T-helper 2 cell treated with Interferon-gamma antibody and Interleukin-4, amounts not matched to agents 5 μg/mL and 100 μg/mL, for 36 hours (primary cell): ENCODE measurements around the gene PSPH.

Experiments
- DNase-seq: peaks from one replicate; pipeline ENCODE4 v3.0.0; 2021; ENCODE audit warnings: low spot score
- H3K27ac Mint-ChIP-seq: one replicate; pipeline ENCODE4 v1.8.0; 2021; ENCODE audit warnings: mild to moderate bottlenecking, mixed read lengths
- H3K27me3 Mint-ChIP-seq: one replicate; pipeline ENCODE4 v1.8.0; 2021; ENCODE audit warnings: low read depth, mixed read lengths
- H3K36me3 Mint-ChIP-seq: one replicate; pipeline ENCODE4 v1.8.0; 2021; ENCODE audit warnings: low read depth, mixed read lengths
- H3K4me1 Mint-ChIP-seq: one replicate; pipeline ENCODE4 v1.8.0; 2021; ENCODE audit warnings: low read depth, mixed read lengths
- H3K4me3 Mint-ChIP-seq: one replicate; pipeline ENCODE4 v1.8.0; 2022; ENCODE audit warnings: mild to moderate bottlenecking, moderate library complexity, mixed read lengths
- H3K9me3 Mint-ChIP-seq: one replicate; pipeline ENCODE4 v1.8.0; 2021; ENCODE audit warnings: mixed read lengths

PSPH gene

DNA sequence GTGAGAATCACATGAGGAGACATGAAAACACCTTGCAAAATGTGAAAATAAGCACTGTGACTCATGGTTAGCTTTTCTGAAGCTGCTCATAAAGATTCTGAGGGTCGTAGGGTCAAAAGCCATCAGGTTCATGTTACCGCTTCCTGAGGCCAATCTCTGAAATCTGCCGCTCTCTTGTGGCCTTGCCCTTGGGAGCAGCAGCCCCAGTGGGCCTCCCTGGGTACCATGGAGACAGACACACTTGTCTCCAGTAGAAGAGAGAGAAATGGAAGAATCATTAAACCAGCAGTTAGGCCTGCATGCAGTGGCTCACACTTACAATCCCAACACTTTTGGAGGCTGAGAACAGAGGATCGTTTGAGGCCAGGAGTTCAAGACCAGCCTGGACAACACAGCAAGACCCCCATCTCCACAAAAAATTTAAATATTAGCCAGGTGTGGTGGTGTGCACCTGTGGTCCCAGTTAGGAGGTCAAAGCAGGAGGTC is 44.0 kb downstream of the PSPH start:
- no peak overlapping the region for H3K4me3 Mint-ChIP-seq
- H3K36me3 Mint-ChIP-seq, result no peaks in the 10 kb centered on the region
- H3K27ac Mint-ChIP-seq, result no peak overlapping the region
- H3K27me3 Mint-ChIP-seq, result no peaks in the 10 kb centered on the region
- no peaks in the 10 kb centered on the region for H3K9me3 Mint-ChIP-seq
- H3K4me1 Mint-ChIP-seq, result peaks cover 2% of the 10 kb centered on the region
- DNase-seq, result no peak

DNA sequence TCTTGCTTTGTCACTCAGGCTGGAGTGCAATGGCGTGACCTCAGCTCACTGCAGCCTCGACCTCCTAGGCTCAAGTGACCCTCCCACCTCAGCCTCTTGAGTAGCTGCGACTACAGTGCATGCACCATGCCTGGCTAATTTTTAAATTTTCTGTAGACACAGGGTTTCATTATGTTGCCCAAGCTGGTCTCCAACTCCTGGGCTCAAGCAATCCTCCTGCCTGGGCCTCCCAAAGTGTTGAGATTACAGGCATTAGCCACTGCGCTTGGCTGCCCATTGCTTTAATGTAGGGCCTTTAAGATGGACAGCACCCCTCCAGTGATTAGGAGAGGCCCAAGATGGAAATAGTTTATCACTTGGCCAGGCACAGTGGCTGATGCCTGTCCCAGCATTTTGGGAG is 47.5 kb downstream of the PSPH start:
- no peak overlapping the region for H3K4me3 Mint-ChIP-seq
- no peaks in the 10 kb centered on the region for H3K27me3 Mint-ChIP-seq
- peaks cover 9% of the 10 kb centered on the region for H3K36me3 Mint-ChIP-seq
- H3K4me1 Mint-ChIP-seq, result peaks cover 7% of the 10 kb centered on the region
- no peak overlapping the region for H3K27ac Mint-ChIP-seq
- no peaks in the 10 kb centered on the region for H3K9me3 Mint-ChIP-seq
- no peak for DNase-seq

DNA sequence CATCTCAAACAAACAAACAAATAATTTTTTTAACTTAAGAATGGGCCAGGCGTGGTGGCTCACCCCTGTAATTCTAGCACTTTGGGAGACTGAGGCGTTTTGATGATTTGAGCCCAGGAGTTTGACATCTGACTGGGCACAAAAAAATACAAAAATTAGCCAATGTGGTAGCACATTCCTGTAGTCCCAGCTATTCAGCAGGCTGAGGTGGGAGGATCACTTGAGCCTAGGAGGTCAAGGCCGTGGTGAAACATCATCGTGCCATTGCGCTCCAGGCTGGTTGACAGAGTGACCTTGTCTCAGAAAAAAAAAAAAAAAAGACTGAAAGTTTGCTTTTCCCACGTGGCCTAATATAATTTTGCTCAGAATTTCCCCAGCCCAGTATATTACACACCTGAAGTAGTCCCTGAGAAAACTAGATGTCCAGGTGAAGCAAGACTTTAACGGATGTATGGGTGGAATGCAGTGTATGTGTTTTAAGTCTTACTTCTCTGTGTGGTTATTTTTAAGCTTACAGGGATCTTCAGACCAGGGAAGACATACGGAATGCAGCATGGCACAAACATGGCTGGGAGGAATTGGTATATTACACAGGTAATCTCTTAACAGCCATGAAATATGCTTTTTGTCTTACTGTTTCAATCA is 54.3 kb downstream of the PSPH start:
- H3K4me1 Mint-ChIP-seq, result peaks cover 6% of the 10 kb centered on the region
- H3K4me3 Mint-ChIP-seq, result no peak overlapping the region
- no peaks in the 10 kb centered on the region for H3K9me3 Mint-ChIP-seq
- DNase-seq, result no peak
- no peaks in the 10 kb centered on the region for H3K27me3 Mint-ChIP-seq
- peaks cover 36% of the 10 kb centered on the region for H3K36me3 Mint-ChIP-seq
- no peak overlapping the region for H3K27ac Mint-ChIP-seq

DNA sequence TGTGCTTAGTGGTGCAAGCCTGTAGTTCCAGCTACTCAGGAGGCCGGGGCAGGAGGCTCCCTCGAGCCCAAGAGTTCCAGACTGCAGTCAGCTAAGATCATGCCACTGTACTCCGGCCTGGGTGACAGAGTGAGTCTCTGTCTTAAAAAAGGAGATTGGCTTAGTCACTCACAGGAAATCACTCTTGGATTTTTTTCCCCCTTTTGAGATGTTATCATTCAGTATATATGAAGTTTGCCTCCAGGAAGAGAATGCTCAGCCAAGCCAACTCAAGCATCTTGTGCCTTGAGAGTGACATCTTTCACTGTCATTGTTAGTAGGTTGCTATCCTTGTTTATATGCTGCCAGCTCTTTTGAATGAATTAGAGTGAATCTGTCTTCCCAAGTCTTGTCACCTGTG is 58.9 kb downstream of the PSPH start:
- peaks cover 1% of the 10 kb centered on the region for H3K4me1 Mint-ChIP-seq
- no peak overlapping the region for H3K4me3 Mint-ChIP-seq
- peaks cover 31% of the 10 kb centered on the region for H3K36me3 Mint-ChIP-seq

DNA sequence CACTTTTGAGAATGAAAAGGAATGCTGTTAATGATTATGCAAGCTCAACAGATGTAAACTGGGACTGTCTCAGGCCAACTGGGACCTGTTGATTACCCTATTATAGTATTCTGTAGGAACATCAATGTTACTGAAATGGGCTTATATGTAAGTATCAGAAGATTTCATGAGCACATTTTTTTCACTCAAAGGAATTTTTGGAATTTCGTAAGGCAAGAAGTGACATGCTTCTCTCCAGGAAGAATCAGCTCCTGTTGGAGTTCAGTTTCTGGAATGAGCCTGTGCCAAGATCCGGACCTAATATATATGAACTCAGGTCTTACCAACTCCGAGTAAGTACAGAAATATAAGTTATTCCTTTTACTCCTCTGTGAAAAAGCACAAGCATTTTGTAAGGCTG is 67.7 kb downstream of the PSPH start:
- Mint-ChIP-seq H3K36me3 (peaks cover 37% of the 10 kb centered on the region), H3K27ac (no peak overlapping the region), H3K4me3 (no peak overlapping the region), H3K27me3 (no peaks in the 10 kb centered on the region), H3K4me1 (no peaks in the 10 kb centered on the region), H3K9me3 (no peaks in the 10 kb centered on the region)
- no peak for DNase-seq

More for the DNA sequence above, 58.9 kb downstream of the PSPH start:
- no peak for DNase-seq
- Mint-ChIP-seq H3K27ac (peak overlapping the region; percentile 41), H3K9me3 (no peaks in the 10 kb centered on the region), H3K27me3 (no peaks in the 10 kb centered on the region)

DNA sequence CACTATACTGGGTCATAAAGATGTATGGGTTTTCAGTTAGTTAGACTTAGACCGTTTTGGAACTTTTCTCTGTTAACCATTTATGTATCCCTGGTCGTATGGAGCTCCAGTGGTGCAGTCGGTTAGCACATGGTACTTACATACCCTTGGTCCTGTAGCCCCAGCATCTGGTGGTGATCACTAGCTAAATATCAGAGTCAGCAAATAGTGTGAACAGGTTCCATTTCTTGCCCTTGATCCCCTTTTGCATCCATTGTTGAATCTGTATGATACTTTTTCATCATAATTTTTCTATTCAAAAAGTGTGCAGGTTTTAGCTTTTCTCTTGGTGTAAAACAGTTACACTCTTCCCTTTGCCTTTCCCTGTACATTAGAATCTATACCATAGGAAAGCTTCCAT is 71.0 kb downstream of the PSPH start:
- H3K27me3 Mint-ChIP-seq, result no peaks in the 10 kb centered on the region
- H3K4me1 Mint-ChIP-seq, result no peaks in the 10 kb centered on the region
- H3K27ac Mint-ChIP-seq, result no peak overlapping the region

DNA sequence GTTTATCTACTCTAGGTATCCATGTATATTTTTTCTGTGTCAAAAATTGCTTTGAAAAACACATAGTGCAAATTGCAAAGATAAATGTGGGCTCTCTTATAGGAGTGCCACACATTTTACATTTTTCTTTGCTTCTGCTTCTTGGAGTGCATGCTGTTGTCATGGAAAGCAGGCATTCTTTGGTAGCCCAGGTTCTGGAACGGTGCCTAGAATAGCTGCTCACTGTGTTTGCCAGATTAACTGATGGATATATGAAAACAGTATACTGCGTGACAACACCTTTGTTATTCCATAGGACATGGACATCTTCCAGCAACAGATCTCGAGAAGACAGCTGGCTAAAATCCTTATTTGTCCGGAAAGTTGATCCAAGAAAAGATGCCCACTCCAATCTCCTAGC is 73.4 kb downstream of the PSPH start:
- no peak overlapping the region for H3K4me3 Mint-ChIP-seq
- no peaks in the 10 kb centered on the region for H3K9me3 Mint-ChIP-seq
- no peak for DNase-seq
- no peak overlapping the region for H3K27ac Mint-ChIP-seq
- peaks cover 26% of the 10 kb centered on the region for H3K36me3 Mint-ChIP-seq
- H3K27me3 Mint-ChIP-seq, result no peaks in the 10 kb centered on the region
- no peaks in the 10 kb centered on the region for H3K4me1 Mint-ChIP-seq

More for the DNA sequence above, 71.0 kb downstream of the PSPH start:
- H3K36me3 Mint-ChIP-seq, result peaks cover 33% of the 10 kb centered on the region
- H3K4me3 Mint-ChIP-seq, result no peak overlapping the region
- DNase-seq, result no peak
- no peaks in the 10 kb centered on the region for H3K9me3 Mint-ChIP-seq

DNA sequence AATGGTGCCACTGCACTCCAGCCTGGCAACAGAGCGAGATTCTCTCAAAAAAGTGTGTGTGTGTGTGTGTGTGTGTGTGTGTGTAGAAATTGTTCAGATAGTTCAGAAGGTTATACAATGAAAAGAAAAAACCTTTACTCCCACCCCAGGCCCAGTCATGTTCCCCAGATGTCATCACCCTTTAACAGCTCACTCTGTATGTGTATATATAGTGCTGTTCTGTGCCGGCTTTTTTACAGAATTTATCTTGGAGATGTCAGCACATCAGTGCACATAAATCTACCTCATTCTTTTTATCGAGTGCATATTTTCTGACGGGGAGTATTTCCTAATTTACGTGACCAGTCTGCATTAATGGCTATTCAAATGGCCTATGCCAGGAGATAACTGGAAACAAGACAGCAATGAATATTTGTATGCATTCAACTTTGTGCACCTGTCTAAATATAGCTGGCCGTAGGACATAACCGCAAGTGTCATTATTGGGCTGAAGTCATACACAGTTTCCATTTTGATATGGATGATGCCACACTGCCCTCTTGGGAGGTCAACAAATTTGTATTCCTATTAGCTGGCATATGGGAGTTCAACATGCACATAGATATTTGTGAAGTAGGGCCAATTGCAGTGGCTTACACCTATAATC is 75.1 kb downstream of the PSPH start:
- Mint-ChIP-seq H3K27ac (no peak overlapping the region), H3K9me3 (no peaks in the 10 kb centered on the region), H3K4me3 (no peak overlapping the region), H3K4me1 (no peaks in the 10 kb centered on the region), H3K36me3 (peaks cover 21% of the 10 kb centered on the region), H3K27me3 (no peaks in the 10 kb centered on the region)
- DNase-seq, result no peak

DNA sequence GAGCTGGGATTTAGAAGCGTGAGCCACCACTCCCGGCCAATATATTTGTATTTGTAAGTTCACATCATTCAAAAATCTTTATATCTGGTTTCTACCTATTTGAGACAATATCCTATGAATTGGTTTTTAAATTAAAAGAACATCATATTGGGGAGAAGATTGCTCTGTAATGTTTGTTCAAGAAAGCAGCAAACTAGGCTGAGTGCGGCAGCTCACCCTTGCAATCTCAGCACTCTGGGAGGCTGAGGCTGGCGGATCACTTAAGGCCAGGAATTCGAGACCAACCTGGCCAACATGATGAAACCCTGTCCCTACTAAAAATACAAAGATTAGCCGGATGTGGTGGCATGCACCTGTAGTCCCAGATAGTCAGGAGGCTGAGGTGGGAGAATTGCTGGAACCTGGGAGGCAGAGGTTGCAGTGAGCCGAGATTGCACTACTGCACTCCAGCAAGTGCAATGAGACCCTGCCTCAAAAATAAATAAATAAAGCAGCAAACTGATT is 77.4 kb downstream of the PSPH start:
- Mint-ChIP-seq H3K9me3 (no peaks in the 10 kb centered on the region), H3K27me3 (no peaks in the 10 kb centered on the region), H3K27ac (no peak overlapping the region), H3K4me3 (no peak overlapping the region), H3K4me1 (peaks cover 2% of the 10 kb centered on the region), H3K36me3 (peaks cover 10% of the 10 kb centered on the region)
- DNase-seq, result no peak

DNA sequence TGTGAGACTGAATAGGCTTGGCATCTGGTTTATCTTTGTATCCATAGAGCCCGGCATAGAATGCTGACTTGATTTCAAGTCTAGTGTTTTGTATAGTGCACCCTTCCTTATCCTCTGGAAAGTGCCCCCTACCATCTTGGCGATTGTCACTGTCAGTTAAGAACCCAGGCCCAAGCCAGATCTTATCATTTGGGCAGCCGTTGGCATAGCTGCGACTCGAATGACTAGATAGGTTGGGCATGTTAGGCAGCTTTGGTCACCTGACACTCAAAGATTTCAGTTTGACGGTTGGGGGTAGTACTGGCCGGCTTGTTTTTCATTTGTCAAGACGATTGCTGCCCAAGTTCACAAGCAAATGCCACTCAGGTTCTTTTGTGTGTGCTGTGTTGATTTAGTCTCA is 80.3 kb downstream of the PSPH start:
- H3K4me1 Mint-ChIP-seq, result peaks cover 5% of the 10 kb centered on the region
- H3K4me3 Mint-ChIP-seq, result no peak overlapping the region
- H3K27me3 Mint-ChIP-seq, result no peaks in the 10 kb centered on the region
- H3K9me3 Mint-ChIP-seq, result no peaks in the 10 kb centered on the region
- no peak for DNase-seq
- H3K36me3 Mint-ChIP-seq, result peaks cover 11% of the 10 kb centered on the region
- H3K27ac Mint-ChIP-seq, result no peak overlapping the region

DNA sequence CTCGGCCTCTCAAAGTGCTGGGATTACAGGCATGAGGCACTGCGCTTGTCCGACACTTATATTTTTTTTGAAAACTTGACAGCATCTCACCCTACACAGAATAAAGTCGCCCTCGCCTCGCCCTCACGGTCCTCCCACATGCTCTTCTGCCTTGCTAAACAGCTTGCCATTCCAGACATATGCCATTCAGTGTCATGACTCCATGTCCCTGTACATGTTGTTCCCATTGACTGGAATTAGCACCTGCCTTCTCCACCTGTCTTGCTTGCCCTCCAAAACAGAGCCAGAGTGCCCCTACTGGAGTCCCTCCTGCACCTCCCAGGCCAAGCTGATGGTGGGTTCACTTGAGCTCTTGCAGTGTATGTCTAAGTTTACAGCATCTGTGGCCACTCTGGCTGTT is 80.7 kb downstream of the PSPH start:
- H3K9me3 Mint-ChIP-seq, result no peaks in the 10 kb centered on the region
- H3K27me3 Mint-ChIP-seq, result no peaks in the 10 kb centered on the region
- peaks cover 8% of the 10 kb centered on the region for H3K4me1 Mint-ChIP-seq
- no peak overlapping the region for H3K27ac Mint-ChIP-seq
- no peak for DNase-seq
- H3K36me3 Mint-ChIP-seq, result peaks cover 11% of the 10 kb centered on the region
- H3K4me3 Mint-ChIP-seq, result no peak overlapping the region

DNA sequence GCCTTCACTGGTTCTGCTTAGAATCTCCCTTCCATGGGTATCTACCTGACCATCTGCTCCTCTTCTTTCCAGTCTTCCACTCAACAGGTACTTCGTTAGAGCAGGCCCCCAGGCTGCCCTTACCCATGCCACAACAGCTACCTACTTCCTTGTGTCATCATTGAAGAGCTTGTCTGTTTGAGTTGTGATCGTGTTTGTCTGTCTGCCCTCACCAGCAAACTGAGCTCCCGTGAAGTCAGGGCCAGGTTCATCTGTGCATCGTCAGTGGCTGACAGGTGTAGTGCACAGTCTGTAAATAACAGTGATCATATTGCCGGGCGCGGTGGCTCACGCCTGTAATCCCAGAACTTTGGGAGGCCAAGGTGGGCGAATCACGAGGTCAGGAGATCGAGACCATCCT is 81.9 kb downstream of the PSPH start:
- Mint-ChIP-seq H3K27me3 (no peaks in the 10 kb centered on the region), H3K9me3 (no peaks in the 10 kb centered on the region), H3K4me3 (no peak overlapping the region), H3K27ac (no peak overlapping the region), H3K36me3 (peaks cover 11% of the 10 kb centered on the region), H3K4me1 (peaks cover 8% of the 10 kb centered on the region)
- no peak for DNase-seq

DNA sequence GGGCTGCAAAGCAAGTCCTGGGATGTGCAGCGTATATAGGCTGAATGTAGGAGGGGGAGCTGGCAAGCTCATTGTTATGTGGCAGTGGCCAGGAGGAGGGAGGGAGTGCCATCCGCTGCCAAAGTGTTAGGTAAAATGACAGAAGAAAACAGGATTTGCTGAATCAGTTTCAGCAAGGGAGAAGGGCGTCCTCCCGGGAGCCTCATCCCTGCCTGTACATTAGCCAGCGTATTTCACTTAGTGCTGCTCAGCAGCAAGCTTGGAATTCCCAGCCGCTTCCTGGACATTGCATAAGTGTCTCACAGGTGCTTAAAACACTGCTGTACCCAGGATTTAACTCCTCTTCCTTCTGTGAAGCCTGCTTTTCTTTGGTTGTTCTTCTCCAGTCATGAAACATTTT is 84.4 kb downstream of the PSPH start:
- Mint-ChIP-seq H3K9me3 (no peaks in the 10 kb centered on the region), H3K27ac (no peak overlapping the region), H3K36me3 (peaks cover 11% of the 10 kb centered on the region), H3K4me1 (peaks cover 16% of the 10 kb centered on the region), H3K4me3 (no peak overlapping the region), H3K27me3 (no peaks in the 10 kb centered on the region)
- no peak for DNase-seq

DNA sequence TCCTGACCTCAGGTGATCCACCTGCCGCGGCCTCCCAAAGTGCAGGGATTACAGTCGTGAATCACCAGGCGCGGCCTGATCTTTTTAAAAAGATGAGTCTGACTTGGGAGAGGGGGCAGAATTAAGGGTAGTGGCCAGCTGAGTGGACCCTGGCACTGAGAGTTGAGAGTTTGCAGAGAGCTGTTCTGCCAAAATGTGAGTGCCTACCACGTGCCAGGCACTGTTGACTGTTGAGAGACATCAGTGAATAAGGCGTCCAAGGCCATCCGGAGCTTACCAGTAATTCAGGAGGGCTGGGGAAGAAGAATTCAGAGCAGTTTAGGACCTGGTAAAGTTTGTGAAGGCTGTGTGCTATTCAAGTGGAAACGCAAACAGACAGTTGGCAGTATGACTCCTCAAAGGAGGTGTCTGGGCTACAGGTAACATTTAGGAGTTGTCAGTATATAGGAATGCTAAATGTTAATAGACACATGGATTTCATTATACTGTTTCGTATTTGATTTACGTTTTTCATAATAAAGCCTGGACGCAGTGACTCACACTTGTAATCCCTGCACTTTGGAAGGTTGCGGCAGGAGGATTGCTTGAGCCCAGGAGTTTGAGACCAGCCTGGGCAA is 85.3 kb downstream of the PSPH start:
- Mint-ChIP-seq H3K4me3 (peak overlapping the region; percentile 24), H3K9me3 (no peaks in the 10 kb centered on the region), H3K27ac (peak overlapping the region; percentile 41), H3K27me3 (no peaks in the 10 kb centered on the region), H3K36me3 (peaks cover 11% of the 10 kb centered on the region), H3K4me1 (peaks cover 16% of the 10 kb centered on the region)
- no peak for DNase-seq
